ENCODE measurements around the gene NXF1.

NXF1 gene

DNA sequence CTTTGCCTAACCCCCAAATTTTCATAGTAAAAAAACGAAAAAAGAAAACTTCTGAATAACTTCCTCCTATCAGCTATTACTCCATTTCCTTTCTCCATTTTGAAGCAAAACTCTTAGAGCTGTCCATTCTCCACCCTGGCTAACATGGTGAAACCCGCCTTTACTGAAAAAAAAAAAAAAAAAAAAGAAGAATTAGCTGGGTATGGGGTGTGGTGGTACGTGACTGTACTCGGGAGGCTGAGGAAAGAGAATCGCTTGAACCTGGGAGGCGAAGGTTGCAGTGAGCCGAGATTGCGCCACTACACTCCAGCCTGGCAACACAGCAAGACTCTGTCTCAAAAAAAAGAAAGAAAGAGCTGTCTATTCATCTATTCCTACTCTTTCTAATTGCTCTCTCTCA is 11.3 kb upstream of the NXF1 start:
- Histone ChIP-seq H3K9me2 (ENCODE audit: low read depth, low read length) (no peaks in the 10 kb centered on the region), H3K79me2 (ENCODE audit: insufficient read depth, low read length) (no peaks in the 10 kb centered on the region), H3K36me3 (ENCODE audit: insufficient read depth, low read length) (peaks cover 50% of the 10 kb centered on the region), H3F3A (ENCODE audit: insufficient read depth, low read length) (no peaks in the 10 kb centered on the region), H2AFZ (ENCODE audit: low read length) (no peak overlapping the region), H3K4me3 (ENCODE audit: low read depth, low read length, poor library complexity, severe bottlenecking) (no peak overlapping the region), H3K9me3 (ENCODE audit: low read length) (no peaks in the 10 kb centered on the region), H3K27me3 (ENCODE audit: insufficient read depth, low read length) (no peaks in the 10 kb centered on the region), H4K20me1 (ENCODE audit: insufficient read depth, low read length) (no peaks in the 10 kb centered on the region), H3K4me2 (ENCODE audit: low read length) (no peak overlapping the region), H3K27ac (ENCODE audit: low read depth, low read length, poor library complexity, severe bottlenecking) (no peak overlapping the region), H3K4me1 (ENCODE audit: insufficient read depth, low read length, severe bottlenecking) (no peaks in the 10 kb centered on the region), H3K9ac (ENCODE audit: low read length) (no peak overlapping the region)
- no peak for TF ChIP-seq EZH2 (IDR thresholded peaks at IDR 0.05; ENCODE audit: borderline replicate concordance, low read length)
- TF ChIP-seq, protein P1, sequence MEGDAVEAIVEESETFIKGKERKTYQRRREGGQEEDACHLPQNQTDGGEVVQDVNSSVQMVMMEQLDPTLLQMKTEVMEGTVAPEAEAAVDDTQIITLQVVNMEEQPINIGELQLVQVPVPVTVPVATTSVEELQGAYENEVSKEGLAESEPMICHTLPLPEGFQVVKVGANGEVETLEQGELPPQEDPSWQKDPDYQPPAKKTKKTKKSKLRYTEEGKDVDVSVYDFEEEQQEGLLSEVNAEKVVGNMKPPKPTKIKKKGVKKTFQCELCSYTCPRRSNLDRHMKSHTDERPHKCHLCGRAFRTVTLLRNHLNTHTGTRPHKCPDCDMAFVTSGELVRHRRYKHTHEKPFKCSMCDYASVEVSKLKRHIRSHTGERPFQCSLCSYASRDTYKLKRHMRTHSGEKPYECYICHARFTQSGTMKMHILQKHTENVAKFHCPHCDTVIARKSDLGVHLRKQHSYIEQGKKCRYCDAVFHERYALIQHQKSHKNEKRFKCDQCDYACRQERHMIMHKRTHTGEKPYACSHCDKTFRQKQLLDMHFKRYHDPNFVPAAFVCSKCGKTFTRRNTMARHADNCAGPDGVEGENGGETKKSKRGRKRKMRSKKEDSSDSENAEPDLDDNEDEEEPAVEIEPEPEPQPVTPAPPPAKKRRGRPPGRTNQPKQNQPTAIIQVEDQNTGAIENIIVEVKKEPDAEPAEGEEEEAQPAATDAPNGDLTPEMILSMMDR (IDR thresholded peaks at IDR 0.05; ENCODE audit: low read length), result no peak

DNA sequence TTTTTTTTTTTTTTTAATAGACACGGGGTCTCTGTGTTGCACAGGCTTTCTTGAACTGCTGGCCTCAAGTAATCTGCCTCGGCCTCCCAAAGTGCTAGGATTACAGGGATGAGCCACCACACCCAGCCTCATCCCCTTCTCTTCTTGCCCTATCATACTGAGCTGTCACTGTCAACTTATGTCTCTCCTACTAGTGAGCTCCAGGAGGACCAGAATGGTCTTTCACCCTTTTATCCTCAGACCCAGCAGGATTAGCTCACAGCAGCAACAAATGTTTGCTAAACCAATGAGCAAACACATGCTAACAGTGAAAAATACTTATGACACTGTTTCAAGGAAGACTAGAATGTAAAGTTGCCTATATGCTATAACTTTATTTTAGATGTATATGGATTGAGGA is 6.4 kb upstream of the NXF1 start:
- Histone ChIP-seq H3K79me2 (ENCODE audit: insufficient read depth, low read length) (no peaks in the 10 kb centered on the region), H3K9ac (ENCODE audit: low read length) (no peak overlapping the region), H3K4me2 (ENCODE audit: low read length) (no peak overlapping the region), H3K36me3 (ENCODE audit: insufficient read depth, low read length) (peaks cover 11% of the 10 kb centered on the region), H3K9me3 (ENCODE audit: low read length) (no peaks in the 10 kb centered on the region), H3F3A (ENCODE audit: insufficient read depth, low read length) (no peaks in the 10 kb centered on the region), H3K9me2 (ENCODE audit: low read depth, low read length) (no peaks in the 10 kb centered on the region), H3K27ac (ENCODE audit: low read depth, low read length, poor library complexity, severe bottlenecking) (no peak overlapping the region), H3K4me3 (ENCODE audit: low read depth, low read length, poor library complexity, severe bottlenecking) (no peak overlapping the region), H3K27me3 (ENCODE audit: insufficient read depth, low read length) (no peaks in the 10 kb centered on the region), H2AFZ (ENCODE audit: low read length) (no peak overlapping the region), H4K20me1 (ENCODE audit: insufficient read depth, low read length) (no peaks in the 10 kb centered on the region), H3K4me1 (ENCODE audit: insufficient read depth, low read length, severe bottlenecking) (peaks cover 14% of the 10 kb centered on the region)
- no peak for TF ChIP-seq EZH2 (IDR thresholded peaks at IDR 0.05; ENCODE audit: borderline replicate concordance, low read length)
- TF ChIP-seq, protein P1 (IDR thresholded peaks at IDR 0.05; ENCODE audit: low read length), result no peak

DNA sequence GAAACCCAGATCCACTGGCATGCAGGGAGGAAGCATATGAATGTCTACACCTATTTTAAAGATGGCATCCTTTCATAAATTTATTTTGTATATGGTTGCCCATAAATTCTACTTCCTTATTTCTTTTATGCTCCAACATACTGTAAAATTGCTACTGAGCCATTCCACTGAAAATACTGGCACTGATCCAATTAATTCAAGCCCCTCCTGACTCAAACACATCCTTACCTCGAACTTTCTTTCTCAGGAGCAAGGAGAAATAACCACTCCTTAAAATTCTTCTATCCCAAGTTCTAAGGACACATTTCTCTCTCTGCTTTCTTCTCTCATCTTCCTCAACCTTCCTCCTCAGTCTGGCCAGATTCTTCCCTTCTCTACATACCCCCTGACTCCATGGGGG is 5.5 kb upstream of the NXF1 start:
- H3F3A ChIP-seq (ENCODE audit: insufficient read depth, low read length), result no peaks in the 10 kb centered on the region

More for the DNA sequence above, 5.5 kb upstream of the NXF1 start:
- Histone ChIP-seq H3K4me2 (ENCODE audit: low read length) (no peak overlapping the region), H3K4me1 (ENCODE audit: insufficient read depth, low read length, severe bottlenecking) (peaks cover 21% of the 10 kb centered on the region), H3K36me3 (ENCODE audit: insufficient read depth, low read length) (peaks cover 7% of the 10 kb centered on the region; the same call in 1 of the 2 replicates), H3K9me2 (ENCODE audit: low read depth, low read length) (no peaks in the 10 kb centered on the region), H3K27me3 (ENCODE audit: insufficient read depth, low read length) (no peaks in the 10 kb centered on the region), H4K20me1 (ENCODE audit: insufficient read depth, low read length) (no peaks in the 10 kb centered on the region), H3K27ac (ENCODE audit: low read depth, low read length, poor library complexity, severe bottlenecking) (no peak overlapping the region), H3K9me3 (ENCODE audit: low read length) (no peaks in the 10 kb centered on the region), H3K4me3 (ENCODE audit: low read depth, low read length, poor library complexity, severe bottlenecking) (no peak overlapping the region), H3K79me2 (ENCODE audit: insufficient read depth, low read length) (no peaks in the 10 kb centered on the region), H2AFZ (ENCODE audit: low read length) (no peak overlapping the region), H3K9ac (ENCODE audit: low read length) (no peak overlapping the region)
- TF ChIP-seq, protein P1 (IDR thresholded peaks at IDR 0.05; ENCODE audit: low read length), result no peak
- no peak for TF ChIP-seq EZH2 (IDR thresholded peaks at IDR 0.05; ENCODE audit: borderline replicate concordance, low read length)
